ENCODE data around the gene NOS1AP.

Gene NOS1AP

DNA sequence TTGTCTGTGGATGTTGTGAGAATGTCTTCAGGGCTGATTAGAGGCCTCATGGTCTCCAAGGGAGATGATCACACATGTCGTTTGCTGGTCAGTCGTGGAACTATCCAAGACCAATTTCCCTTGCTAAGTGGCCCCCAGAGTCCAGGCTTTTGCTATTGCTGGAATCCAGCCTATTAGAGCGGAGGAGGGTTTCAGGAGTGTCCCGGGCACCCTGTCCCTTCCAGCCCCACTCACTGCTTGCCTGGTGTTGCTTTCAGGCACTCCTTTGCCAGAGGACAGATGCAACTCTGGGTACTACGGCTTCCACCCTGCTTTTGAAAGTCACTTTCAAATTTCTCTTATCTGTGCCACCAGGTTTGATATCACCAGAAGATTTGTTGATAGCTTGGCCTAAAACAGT is 149.1 kb downstream of the NOS1AP start:
- DNase-seq (ENCODE audit: low read depth in 3 of 3): no peak

DNA sequence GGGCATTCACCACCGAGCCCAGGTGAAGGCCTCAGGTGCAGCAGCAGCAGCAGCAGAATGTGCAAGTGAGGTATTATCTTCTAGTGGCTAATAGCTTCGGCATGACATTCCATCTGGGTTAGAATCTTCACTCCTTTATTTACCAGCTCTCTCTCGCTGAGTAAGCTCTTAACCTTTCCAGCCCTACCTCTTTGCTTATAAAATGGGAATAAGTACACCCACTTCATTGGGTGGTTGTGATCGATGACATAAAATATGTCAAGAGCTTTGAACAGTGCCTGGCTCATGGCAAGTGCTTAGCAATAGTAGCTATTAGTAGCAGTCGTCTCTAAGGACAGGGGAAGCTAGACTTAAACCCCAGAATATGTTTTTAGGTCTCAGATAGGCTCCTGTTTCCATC is 149.5 kb downstream of the NOS1AP start:
- no peak for DNase-seq (ENCODE audit: low read depth in 3 of 3)

DNA sequence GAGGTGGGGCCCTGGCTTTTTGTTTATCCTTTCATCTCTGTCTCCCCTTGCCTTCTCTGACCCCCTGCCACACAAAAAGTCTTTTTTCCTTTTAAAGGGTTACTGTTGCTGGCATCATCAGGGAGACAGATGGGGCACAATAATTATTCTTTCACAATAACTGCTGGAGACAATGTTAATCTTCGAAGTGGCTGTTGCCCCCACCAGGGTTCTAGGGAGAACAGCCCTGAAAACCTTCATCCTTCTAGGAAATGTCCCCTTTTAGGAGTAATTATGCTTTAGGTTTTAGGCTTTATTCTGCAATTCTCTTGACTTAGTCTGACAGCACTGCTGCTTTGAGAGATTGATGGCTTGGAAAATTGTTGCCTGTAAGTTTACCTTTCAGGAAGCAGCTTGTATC is 150.0 kb downstream of the NOS1AP start:
- DNase-seq (ENCODE audit: low read depth in 3 of 3): no peak

DNA sequence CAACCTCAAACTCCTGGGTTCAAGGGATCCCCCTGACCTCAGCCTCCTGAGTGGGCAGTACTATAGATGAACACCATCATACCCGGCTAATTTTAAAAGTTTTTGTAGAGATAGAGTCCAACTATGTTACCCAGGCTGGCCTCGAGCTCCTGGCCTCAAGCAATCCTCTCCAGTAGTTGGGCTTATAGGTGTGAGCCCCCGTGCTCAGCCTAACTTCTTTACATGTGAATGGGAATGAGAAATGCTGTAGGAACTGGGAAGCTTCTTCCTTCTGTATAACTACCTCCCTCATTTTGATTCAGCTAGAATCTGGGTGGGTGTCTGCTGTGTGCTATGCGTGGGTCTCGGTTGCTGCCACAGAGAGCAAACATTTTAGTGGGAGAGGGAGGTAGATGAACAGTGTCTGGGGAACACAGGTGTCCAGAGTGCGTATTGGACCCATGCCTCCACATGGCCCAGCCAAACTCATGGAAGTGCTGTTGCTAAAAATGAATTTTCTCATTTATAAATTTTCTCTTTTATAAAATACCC is 150.6 kb downstream of the NOS1AP start:
- no peak for DNase-seq (ENCODE audit: low read depth in 3 of 3)

DNA sequence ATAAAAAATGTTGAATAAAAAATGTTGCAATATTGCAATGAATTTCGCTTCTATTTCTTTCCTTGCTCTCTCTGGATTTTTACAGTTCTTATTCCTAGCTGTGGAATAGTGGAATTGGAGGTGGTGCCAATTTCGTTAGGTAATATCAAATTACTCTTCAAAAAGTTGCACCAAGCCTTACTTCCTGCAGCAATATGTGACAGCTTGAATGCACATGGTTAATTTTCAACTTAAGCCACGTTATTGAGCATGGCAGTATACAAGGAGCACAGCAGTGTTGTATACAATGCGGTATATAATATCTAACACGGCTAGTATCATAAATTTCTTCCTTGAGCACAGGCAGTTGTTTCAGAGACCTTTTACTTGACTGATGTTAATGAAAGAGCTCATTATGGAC is 152.5 kb downstream of the NOS1AP start:
- DNase-seq (ENCODE audit: low read depth in 3 of 3): no peak

DNA sequence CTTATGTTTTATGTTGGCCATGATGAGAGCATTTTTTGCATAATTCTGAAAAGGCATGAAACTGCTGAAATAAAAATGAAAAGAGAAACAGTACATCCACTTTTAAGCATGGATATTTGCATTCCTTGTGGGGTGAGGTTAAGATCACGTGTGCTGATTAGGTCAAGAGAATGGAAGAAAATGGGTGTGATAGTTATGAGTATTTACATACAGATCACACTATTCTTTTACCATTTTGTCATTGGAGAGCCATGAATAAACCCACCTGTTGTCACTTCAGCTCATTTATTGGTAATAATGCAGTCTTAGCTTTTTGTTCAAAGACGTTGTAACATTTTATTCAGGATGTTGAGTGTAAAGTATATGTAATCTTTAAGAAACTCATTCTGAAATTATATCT is 153.2 kb downstream of the NOS1AP start:
- no peak for DNase-seq (ENCODE audit: low read depth in 3 of 3)

DNA sequence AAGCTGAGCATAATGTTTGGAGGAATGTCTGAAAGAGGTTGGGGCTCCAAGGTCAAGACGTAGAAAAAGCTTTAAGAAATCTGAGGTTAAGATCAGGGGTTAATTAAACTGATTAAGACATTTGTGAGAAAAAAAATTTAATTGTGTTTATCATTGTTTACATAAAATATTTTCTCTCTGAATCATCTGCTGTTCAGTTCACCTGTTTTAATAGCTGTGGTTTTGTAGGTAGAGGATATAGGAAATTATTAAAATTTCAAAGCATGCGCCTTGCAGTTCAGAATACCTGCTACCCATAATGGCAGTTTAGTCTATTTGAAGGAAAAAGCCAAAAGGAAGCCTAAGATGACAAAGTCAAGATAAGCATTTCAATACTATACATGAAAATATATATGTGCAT is 154.0 kb downstream of the NOS1AP start:
- no peak for DNase-seq (ENCODE audit: low read depth in 3 of 3)

DNA sequence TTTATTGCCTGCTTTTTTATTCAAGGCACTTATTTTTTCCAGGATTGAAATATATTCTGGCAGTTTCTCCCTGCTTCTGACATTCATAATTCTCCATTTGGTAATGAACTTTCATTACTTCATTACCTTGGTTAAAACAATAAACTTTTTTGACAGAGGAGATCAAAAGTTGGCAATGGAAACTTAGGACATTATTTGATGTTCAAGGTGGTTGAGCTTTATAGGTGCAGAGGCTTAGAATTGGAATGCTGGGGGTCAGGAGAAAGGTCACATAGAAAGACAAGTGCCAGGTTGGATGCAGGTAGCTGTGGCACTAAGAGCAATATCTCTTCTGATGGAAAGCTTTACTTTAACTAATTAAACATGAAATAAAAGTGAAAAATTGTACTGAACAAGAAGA is 154.8 kb downstream of the NOS1AP start:
- DNase-seq (ENCODE audit: low read depth in 3 of 3): no peak

DNA sequence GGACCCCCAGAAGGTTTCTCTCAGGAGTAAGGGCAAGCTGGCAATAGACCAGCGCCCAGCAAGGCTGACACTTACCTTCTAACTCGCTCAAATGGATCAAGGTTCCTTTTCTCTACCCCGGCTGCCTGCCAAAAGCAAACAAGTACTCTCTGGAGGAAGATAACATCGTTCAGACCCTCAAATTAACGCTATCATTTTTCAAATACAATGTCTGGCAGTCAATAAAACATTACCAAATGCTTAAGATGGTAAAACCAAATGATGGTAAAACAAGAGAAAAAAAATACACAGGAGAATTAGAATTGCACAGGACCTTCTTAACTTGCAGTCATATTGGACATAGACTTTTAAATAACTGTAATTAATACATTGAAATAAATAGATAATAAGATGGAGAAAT is 159.1 kb downstream of the NOS1AP start:
- no peak for DNase-seq (ENCODE audit: low read depth in 3 of 3)

DNA sequence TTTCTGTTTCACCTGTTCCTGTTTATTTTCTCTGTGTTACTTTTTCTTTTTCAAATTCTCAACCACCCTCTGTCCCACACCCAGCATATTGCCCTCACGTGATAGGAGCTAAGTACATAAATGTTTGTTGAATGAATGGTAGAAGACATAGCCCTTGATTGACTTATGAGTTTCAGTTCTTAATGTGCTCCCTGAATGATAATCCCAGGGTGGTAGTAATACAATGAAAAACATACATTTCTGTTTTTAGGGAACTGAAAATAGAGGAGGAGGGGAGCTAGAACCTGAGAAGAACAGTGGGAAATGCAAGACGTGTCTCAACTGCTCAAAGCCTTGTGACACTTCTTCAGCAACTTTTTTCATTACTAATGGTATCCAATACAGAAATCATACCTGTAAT is 160.1 kb downstream of the NOS1AP start:
- DNase-seq (ENCODE audit: low read depth in 3 of 3): no peak

DNA sequence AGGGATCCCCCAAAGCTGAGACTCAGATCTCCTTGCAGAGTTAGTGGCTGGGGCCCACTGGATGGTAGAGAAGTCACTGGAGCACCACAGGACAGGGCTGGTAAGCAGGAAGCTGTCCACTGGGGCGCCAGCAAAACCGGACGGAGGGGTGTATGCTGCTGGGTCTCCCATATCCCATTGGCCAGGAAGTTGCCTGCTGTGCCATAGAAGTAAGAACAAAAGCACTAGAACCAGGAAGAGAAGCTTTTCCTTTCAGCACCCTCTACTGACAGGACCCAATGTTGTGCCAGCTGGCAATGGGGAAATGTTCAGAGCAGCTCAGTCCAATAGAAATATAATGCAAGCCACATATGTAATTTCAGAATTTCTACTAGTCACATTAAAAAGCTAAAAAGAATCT is 160.6 kb downstream of the NOS1AP start:
- DNase-seq (ENCODE audit: low read depth in 3 of 3): no peak

DNA sequence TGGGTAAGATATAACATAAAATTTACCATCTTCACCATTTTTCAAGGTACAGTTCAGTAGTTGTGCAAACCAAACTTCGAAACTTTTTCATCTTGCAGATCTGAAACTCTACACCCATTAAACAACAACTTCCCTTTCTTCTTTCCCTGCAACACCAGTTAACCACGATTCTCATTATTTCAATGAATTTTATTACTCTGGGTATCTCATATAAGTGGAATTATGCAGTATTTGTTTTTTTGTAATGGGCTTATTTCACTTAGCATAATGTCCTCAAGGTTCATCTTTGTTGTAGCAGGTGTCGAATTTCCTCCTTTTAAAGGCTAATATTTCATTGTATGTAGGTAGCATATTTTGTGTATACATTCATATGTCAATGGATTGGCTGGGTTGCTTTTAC is 161.0 kb downstream of the NOS1AP start:
- DNase-seq (ENCODE audit: low read depth in 3 of 3): no peak

DNA sequence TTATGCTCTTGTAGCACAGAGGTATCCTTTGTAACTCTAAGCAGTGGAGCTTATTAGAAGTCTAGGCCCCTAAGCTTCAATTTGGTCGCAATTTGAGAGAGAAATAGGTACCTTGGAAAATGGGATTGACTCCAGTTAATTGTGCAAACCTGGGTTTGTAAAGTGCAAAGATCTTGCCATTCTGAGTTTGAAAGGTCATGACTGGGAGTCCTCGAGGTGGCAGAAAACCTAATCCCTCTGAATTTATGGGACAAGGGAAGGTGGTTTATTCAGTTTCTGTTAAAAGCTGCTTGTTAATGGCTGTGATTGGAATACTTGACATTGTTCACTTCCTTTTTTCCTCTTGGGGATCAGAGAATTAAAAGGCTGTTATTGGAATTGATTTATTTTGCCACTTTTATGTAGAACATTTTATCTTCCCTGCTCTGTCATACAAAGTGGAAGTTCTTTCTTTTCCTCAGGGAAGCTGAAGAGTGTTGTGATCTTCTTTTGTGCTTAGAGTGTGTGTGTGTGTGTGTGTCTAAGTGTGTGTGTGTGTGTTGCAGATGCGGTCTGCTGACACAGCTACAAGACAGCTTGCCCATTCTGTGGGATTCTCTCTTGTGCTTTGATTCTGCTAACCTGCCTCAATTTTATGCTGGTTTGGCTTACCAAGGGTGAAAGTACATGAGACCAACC is 162.7 kb downstream of the NOS1AP start:
- DNase-seq (ENCODE audit: low read depth in 3 of 3): no peak

DNA sequence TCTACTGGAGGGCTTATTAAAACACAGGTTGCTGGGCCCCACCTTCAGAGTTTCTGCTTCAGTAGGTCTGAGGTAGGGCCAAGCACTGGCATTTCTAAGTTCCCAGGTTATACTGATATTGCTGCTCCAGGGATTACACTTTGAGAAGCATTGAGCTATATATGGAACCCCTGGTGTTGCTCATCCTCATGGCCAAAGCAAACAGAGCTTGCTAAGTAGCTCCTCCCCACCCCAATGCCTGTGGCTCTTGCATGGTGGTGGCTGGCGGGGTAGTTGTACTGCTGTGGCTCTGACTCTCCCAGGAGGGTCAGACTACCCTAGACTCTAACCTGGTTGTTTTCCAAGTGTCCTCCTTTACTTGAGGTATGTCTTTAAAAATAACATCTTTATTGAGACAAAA is 163.6 kb downstream of the NOS1AP start:
- no peak for DNase-seq (ENCODE audit: low read depth in 3 of 3)

DNA sequence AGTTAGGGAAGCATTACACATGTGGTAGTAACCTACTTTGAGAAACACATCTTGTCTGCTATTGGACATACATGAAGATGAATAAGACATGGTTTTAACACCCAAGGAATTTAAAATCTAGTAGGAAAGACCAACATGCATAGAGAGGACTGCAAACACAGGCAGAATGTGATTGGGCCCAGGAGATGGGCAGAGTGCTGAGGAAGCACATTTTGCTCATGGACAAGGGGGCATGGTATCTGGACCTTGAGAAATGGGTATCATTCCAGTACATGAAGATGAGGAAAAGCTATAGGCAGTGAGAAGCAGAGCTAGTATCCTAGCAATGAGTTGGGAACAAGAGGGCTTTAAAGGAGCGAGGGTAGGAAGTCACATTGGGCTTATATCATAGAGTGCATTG is 164.4 kb downstream of the NOS1AP start:
- no peak for DNase-seq (ENCODE audit: low read depth in 3 of 3)

DNA sequence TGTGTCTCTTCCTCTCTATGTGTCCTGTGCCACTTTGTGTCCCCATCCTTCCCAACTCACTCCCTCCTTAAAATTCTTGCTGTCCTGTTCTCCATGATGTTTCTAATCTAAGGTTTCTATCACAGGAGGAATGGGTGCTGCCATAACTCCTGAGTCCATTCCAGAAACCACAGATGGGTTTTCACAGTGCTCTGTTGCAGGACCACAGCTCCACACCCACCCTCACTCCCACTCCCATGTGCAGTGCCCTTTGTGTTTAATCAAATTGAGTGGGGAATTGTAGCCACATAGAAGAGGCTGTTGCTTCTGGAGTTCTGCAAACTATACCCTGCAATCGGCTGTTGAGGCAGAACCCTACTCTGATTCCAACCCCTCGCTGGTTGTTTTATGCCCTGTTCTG is 165.1 kb downstream of the NOS1AP start:
- DNase-seq (ENCODE audit: low read depth in 3 of 3): no peak

DNA sequence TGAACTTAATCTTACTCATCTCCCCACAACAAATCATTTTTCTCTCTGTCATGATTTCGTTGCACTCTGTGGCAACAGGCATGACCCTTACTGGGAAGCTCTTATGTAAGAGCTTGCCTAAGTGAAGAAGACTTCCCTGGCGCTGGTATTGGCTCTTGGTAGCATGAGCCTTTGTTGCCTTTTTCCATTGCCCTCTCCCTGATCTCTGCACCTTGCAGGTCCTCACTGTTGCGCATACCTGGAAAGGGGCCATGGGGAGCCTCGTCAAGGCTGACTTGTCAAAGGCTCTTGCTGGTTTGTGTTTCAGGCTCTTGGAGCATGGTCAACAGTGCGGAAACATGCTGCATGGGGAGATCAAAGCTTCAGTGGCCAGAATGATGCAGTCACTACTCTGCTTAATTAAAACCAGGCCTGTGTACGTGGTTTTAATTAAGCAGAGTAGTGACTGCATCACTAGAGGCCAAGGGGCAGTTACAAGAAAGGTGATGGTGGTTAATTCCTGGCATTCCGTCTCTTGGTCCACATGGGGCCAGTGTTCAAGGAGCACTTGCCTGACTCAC is 165.8 kb downstream of the NOS1AP start:
- no peak for DNase-seq (ENCODE audit: low read depth in 3 of 3)

DNA sequence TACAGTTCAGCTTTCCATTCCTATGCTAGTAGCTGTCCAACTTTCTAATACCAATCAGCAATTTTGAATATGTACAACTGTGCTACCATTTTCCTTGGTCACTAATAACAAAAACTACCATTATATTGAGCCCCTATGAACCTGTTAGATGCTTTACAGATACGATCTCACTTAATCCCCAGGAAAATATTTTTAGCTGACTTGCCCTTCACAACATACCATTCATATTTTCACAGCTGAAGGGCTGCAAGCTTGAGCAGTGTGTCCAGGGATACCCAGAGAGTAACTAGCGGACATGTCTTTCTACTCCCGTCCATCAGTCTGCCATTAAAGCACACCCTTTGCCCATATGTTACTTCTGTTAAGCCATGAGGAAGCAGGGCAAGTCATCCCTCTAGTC is 166.7 kb downstream of the NOS1AP start:
- DNase-seq (ENCODE audit: low read depth in 3 of 3): no peak

DNA sequence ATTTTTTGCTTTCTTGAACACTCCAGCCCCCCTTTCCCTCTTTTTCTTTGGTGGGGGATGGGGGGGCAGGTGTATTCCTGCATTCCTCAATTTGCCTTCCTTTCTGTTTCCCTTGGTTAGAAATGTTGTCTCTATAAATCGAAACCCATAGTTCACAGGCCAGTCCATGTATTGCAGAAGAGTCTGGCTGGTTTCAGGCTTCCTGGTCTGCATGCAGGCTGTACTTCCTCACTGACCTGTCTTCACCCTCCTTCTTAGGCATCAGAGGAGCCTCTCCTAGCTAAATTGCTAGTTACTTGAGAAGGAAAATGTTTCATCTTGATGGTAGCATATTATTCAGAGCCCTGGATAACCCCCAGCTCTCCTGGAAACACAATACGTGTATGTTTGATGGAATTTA is 167.1 kb downstream of the NOS1AP start:
- no peak for DNase-seq (ENCODE audit: low read depth in 3 of 3)

DNA sequence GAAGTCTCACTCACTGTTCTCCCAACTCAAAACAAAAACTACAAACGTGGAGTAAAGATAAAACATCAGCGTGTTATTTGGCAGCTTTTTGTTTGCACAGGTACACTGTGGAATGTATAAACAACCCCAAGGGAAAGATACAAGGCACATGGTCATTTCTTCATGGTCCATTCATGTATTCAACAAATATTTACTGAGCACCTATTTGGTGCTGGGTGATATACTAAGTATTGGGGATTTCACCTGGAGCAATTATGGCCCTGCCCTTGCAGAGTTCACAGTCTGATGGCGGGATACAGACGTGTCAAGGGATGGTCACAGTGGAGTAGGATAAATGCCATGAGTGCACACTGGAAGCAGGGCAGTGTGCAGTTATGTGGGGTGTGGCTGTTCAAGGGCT is 171.1 kb downstream of the NOS1AP start:
- DNase-seq (ENCODE audit: low read depth in 3 of 3): no peak

DNA sequence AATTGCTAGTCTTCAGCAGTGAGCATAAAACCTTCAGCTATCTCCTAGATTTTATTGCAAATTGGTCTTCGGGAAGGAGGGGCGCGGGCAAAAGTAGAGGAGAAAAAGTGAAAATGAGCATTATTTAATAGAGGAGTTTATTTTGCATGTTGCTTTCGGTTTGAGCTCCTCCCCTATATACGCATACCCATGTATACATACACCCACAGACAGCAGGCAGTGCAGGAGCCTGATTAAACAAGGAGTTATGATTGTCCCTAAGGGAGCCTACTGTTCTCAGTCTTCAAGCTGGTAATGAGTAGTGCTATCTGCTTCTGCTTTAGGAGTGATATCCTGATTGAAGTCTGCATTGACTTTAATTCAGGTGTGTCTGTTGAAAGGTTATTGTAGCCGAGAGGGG is 173.3 kb downstream of the NOS1AP start:
- DNase-seq (ENCODE audit: low read depth in 3 of 3): no peak

DNA sequence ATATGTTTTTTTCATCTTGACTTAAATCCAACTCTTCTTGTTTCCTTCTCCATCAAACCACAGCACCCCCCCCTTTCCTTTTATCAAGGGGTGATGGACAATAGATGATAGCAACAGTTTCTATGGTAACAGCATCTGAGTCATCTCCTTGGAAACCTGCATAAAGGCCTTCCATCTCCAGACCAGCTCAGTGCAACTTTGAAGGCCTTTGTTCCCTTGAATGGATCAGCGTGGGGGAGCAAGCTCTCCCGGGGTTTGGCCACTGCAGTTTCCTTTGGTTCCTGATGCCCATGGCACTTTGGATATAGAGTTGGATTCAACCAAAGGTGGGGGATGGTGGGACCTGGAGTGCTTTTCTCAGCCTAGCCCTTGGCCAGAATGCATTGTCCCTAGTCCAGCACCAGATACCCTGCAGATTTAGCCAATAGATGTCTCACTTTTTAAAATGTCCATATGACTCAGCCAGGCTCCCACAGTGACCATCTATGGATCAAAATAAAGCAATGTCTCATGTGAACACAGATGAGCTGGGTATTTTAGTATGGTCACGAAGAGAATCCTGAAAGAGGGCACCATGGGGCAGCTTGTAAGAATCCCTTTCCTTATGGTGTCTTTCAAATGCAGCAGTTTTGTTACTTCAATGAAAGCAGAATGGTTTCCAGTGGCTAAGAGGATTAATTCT is 179.5 kb downstream of the NOS1AP start:
- DNase-seq (ENCODE audit: low read depth in 3 of 3): no peak

DNA sequence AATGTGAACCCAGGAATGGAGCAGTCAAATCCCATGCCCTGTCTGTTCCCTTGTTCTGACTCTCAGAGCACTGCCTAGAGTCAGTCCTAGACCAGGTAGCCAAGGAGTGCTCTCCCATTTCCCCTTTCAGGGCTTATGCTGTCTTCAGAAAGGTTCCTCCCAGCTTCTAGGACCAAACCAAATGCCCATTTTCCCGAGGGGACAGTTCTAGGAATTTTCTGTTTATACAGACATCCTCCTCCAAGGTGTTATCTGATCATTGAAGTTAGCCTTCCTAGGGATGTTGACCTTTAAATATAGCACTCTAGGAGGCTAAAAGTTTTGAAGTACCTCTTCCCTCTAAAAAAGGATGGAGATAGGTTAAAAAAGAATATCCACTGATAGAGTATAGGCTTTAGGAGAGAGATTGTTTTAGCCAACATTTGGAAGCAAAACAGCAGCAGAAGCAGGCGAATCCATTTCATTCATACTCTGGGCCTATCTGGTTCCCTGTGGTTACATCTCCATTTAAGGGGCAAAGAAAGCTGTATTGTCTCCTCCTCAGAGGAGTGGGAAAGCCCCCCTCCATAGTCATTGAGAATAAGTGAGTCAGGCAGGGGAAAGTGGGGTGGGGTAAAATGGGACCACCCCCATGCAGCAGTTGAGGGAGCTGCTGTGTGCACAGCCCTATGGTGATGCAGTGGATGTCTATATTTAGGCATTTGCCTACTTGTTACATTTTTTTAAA is 180.7 kb downstream of the NOS1AP start:
- DNase-seq (ENCODE audit: low read depth in 3 of 3): no peak
